Testis (tissue), 3 donors: ENCODE results near the gene LRRC42. TPM values are rescaled to one million over a fixed set of nuclear protein-coding genes. Genes with fewer than 3 reads are reported as not detected.

Experiments
- DNase-seq: peaks from one replicate; pipeline ENCODE4 v3.0.0-alpha.2; 2019
- H3K27ac ChIP-seq, 2 donors: fragments of 200-600 bp; sonication (generic); one replicate each; pipeline ENCODE4 v1.5.1; 2019
- H3K27me3 ChIP-seq: fragments of 200-600 bp; sonication (generic); one replicate; pipeline ENCODE4 v1.5.1; 2019
- H3K36me3 ChIP-seq: fragments of 200-600 bp; sonication (generic); one replicate; pipeline ENCODE4 v1.5.1; 2017; ENCODE audit warnings: low read depth; ENCODE audit errors: missing control alignments
- H3K4me1 ChIP-seq: fragments of 200-600 bp; sonication (generic); one replicate; pipeline ENCODE4 v1.5.1; 2019
- H3K4me3 ChIP-seq, 2 donors: fragments of 200-600 bp; sonication (generic); one replicate each; pipeline ENCODE4 v1.5.1; 2017 to 2019
- H3K9me3 ChIP-seq: fragments of 200-600 bp; sonication (generic); one replicate; pipeline ENCODE4 v1.5.1; 2017
- POLR2A ChIP-seq: fragments of 450-650 bp; IDR thresholded peaks from one replicate; pipeline ENCODE4 v1.6.1; 2017; ENCODE audit warnings: antibody characterized with exemption, mild to moderate bottlenecking, moderate library complexity
- WGBS, 2 donors: methylation state at CpG; one replicate each; pipeline ENCODE4 v1.1.5; 2018; 5-methylcytosine and 5-hydroxymethylcytosine counted together
- intact Hi-C: fragments of 100-400 bp; cut with DNase I; formaldehyde crosslinking; loops from one replicate; pipeline ENCODE4 v1.15.1; 2023; ENCODE audit warnings: low total_unique reads
- polyA plus RNA-seq: library from polyadenylated mRNA; stranded (reverse); fragments of 350-450 nt; fragmentation: Illumina TruSeq; extraction: RNeasy Lipid Tissue Mini Kit (QIAGEN cat#74804); gene quantifications from one replicate; pipeline ENCODE4 v1.2.3, GENCODE V29; 2014; ENCODE audit warnings: low read depth, low replicate concordance; ENCODE audit not compliant: insufficient read depth
- total RNA-seq, 2 donors: library from RNA; depleted of rRNA; stranded (reverse); fragments of >200 nt; gene quantifications; one replicate each; pipeline ENCODE4 v1.2.3, GENCODE V29; 2016
- TF ChIP-seq, protein P1 (sequence below), 3 experiments: fragments of 450-650 bp in 2 of 3; fragments of 200-600 bp in 1 of 3; sonication (generic) in 1 of 3; IDR thresholded peaks; one replicate each; pipeline ENCODE4 v1.5.1; 2016 to 2019; ENCODE audit warnings: antibody characterized with exemption in 3 of 3, mild to moderate bottlenecking in 2 of 3, moderate library complexity in 1 of 3

LRRC42 gene
- total and polyA plus RNA-seq, 3 donors from 2014 or later, result 37.8 to 42.8 (median 41.2) TPM

DNA sequence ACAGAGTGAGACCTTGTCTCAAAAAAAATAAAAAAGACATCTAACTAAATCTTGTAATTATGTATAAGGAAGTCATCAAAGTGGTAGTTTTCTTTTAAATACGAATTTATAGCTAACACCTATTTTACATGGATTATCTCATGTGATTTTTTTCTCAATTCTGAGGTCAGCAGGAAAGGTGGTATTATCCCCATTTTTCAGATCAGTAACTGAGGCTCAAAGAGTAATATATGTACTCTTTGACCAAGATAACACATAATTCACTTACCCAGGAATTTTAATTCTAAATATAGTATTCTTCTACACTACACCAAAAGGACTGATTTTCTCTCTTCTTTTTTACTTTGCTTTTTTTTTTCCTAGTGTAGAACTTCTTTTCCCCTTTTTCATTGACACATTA is 9.7 kb upstream of the LRRC42 start:
- intact Hi-C loops, result no loop called here
- WGBS, 2 donors, result 77 to 95% methylated on average over 1 of the region's 1 CpG

DNA sequence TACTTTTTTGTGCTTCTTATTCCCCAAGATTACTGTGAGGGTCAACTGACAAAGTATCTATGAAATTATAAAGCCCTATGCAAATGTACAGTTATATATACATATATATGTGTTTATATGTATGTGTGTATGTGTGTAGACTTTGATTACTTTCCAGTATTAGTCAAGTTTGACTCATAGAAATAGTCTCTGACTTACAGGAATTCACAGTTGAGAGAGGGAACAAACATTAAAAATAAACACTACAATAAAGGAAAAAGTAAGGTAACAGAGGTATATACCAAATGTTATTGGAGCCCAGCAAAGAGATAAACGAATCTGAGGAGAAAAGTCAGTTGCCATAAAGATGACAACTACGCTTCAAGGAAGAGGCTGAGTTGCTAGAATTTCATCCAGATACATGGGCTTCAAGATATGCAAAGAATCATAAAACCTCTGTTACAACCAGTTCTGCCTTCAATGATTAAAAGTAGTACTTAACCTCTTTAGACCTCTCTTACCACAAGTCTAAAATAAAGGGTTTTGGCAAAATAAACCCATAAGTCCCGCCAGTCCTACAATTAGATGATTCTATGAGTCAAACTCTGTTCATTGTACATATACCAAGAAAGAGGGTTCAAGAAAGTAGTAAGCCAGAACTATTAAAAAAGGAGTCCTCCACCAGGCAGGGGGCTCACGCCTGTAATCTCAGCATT is 7.9 kb upstream of the LRRC42 start:
- intact Hi-C loops, result no loop called here
- DNase-seq, result no peak
- WGBS, 2 donors, result 91 to 94% methylated on average over 4 of the region's 4 CpGs
- Histone ChIP-seq H3K27ac (no peak overlapping the region), H3K4me1 (no peaks in the 10 kb centered on the region), H3K4me3 (no peak overlapping the region), H3K36me3 (no peaks in the 10 kb centered on the region), H3K27me3 (no peaks in the 10 kb centered on the region), H3K9me3 (no peaks in the 10 kb centered on the region)
- TF ChIP-seq, protein P1, sequence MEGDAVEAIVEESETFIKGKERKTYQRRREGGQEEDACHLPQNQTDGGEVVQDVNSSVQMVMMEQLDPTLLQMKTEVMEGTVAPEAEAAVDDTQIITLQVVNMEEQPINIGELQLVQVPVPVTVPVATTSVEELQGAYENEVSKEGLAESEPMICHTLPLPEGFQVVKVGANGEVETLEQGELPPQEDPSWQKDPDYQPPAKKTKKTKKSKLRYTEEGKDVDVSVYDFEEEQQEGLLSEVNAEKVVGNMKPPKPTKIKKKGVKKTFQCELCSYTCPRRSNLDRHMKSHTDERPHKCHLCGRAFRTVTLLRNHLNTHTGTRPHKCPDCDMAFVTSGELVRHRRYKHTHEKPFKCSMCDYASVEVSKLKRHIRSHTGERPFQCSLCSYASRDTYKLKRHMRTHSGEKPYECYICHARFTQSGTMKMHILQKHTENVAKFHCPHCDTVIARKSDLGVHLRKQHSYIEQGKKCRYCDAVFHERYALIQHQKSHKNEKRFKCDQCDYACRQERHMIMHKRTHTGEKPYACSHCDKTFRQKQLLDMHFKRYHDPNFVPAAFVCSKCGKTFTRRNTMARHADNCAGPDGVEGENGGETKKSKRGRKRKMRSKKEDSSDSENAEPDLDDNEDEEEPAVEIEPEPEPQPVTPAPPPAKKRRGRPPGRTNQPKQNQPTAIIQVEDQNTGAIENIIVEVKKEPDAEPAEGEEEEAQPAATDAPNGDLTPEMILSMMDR (IDR thresholded peaks at IDR 0.05), result no peak
- TF ChIP-seq POLR2A, result no peak

More for the DNA sequence above, 9.7 kb upstream of the LRRC42 start:
- Histone ChIP-seq H3K36me3 (no peaks in the 10 kb centered on the region), H3K4me1 (no peaks in the 10 kb centered on the region), H3K4me3 (no peak overlapping the region), H3K9me3 (no peaks in the 10 kb centered on the region), H3K27me3 (no peaks in the 10 kb centered on the region), H3K27ac (no peak overlapping the region)
- no peak for TF ChIP-seq POLR2A
- no peak for DNase-seq

DNA sequence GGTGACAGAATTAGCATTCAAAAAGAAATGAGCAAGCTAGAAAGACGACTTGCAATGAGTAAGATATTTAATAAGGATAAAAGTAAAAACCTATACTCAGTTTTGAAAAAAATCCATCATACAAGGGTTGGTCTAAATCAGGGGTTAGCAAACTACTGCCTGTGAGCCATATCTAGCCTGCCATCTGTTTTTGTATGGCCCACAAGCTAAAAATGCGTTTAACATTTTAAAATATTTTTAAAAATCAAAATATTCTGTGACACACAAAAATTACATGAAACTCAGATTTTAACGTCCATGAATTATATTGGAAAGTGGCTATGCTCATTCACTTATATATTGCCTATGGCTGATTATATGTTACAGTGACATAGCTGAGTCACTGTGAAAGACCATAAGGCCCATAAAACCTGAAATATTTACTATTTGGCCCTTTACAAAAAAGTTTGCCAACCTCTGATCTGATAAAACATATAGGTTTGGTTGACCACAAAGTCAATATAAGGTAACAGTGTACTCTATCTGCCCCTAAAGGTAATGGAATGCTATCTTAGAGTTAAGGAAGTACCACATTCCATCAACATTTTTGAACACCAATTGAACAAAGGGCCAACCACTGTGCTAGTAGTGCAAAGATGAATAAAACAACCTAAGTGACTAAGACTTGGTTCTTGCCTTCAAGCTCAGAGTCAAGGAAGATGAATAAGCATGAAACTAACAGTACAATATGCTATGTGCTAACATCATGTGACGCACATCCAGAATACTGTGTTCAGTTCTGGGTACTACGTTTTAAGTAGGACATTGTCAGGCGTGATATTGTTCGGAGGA is 3.8 kb upstream of the LRRC42 start:
- 90 to 91% methylated on average over 7 of the region's 7 CpGs for WGBS, 2 donors
- Histone ChIP-seq H3K36me3 (no peaks in the 10 kb centered on the region), H3K27me3 (no peaks in the 10 kb centered on the region), H3K9me3 (no peaks in the 10 kb centered on the region), H3K27ac (no peak overlapping the region), H3K4me1 (peaks cover 10% of the 10 kb centered on the region), H3K4me3 (no peak overlapping the region)
- intact Hi-C loops, result no loop called here
- TF ChIP-seq, protein P1 (IDR thresholded peaks at IDR 0.05), result no peak
- no peak for TF ChIP-seq POLR2A
- DNase-seq, result no peak

DNA sequence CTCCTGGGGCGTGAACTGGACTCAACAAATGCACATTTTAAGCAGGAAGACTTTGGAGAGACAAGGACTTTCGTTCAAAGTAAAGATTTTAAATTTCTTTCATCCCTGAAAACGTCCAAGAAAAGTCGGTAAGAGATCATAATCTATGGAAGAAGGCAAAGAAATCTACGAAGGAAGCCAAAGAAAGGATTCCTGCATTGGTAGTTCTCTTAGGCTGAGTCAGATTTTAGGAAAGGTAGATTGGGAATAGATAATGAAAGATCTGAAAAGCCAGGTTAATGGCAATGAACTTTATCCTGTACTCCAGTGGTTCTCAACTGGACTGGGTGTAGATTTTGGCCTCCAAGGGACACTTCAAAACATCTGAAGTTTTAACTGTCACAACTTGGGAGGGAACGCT is 3.1 kb upstream of the LRRC42 start:
- 80 to 86% methylated on average over 6 of the region's 6 CpGs for WGBS, 2 donors
- TF ChIP-seq POLR2A, result no peak
- TF ChIP-seq, protein P1 (IDR thresholded peaks at IDR 0.05), result no peak
- Histone ChIP-seq H3K4me3 (no peak overlapping the region), H3K27me3 (no peaks in the 10 kb centered on the region), H3K9me3 (no peaks in the 10 kb centered on the region), H3K27ac (no peak overlapping the region), H3K4me1 (peaks cover 10% of the 10 kb centered on the region), H3K36me3 (no peaks in the 10 kb centered on the region)
- intact Hi-C loops, result no loop called here
- DNase-seq, result no peak

DNA sequence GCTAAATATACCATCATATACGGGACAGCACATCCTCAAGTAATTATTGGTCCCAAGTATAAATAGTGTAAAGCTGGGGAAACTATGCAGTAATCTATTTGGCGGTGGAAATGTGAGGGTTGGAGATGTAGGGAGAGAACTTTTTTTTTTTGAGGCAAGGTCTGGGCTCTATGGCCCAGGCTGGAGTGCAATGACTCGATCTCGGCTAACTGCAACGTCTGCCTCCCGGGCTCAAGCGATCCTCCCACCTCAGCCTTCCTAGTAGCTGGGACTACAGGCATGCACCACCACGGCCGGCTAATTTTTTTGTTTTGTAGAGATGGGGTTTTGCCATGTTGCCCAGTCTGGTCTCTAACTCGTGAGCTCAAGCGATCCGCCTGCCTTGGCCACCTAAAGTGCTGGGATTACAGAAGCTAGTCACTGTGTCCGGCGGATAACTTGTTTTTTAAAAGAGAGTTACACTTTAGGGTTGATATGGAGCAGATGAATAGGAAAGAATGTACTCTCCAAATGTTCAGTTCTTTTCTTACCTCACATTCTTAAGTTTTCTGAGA is 2.6 kb upstream of the LRRC42 start:
- 59 to 74% methylated on average over 14 of the region's 14 CpGs for WGBS, 2 donors
- H3K4me1 ChIP-seq, result peaks cover 10% of the 10 kb centered on the region
- H3K9me3 ChIP-seq, result no peaks in the 10 kb centered on the region
- H3K36me3 ChIP-seq, result no peaks in the 10 kb centered on the region
- TF ChIP-seq POLR2A, result no peak
- TF ChIP-seq, protein P1 (IDR thresholded peaks at IDR 0.05), result no peak
- H3K27ac ChIP-seq, result no peak overlapping the region
- no peak overlapping the region for H3K4me3 ChIP-seq
- DNase-seq, result no peak
- no peaks in the 10 kb centered on the region for H3K27me3 ChIP-seq
- intact Hi-C loops, result no loop called here
